Gastroesophageal sphincter (tissue), 4 donors: ENCODE results near the gene SENP3. TPM values are rescaled to one million over a fixed set of nuclear protein-coding genes. Genes with fewer than 3 reads are reported as not detected.

Source experiments
- ATAC-seq: fragments of 150-250 bp; one replicate; pipeline ENCODE4 v1.9.1; 2016; ENCODE audit warnings: mild to moderate bottlenecking, moderate library complexity
- H3K27ac ChIP-seq, 4 donors: fragments of 200-600 bp; sonication (generic) in 3 of 4; 1 replicate in 3 of 4; 2 replicates in 1 of 4; pipeline ENCODE4 v1.5.1; 2016 to 2019
- H3K27me3 ChIP-seq: fragments of 200-600 bp; sonication (generic); one replicate; pipeline ENCODE4 v1.5.1; 2019
- H3K36me3 ChIP-seq, 2 donors: fragments of 200-600 bp; sonication (generic); one replicate each; pipeline ENCODE4 v1.5.1; 2019; ENCODE audit warnings: control low read depth in 1 of 2
- H3K4me1 ChIP-seq, 3 donors: fragments of 200-600 bp; sonication (generic); 1 replicate in 2 of 3; 2 replicates in 1 of 3; pipeline ENCODE4 v1.5.1; 2016 to 2019; ENCODE audit warnings: control low read depth in 2 of 3
- H3K4me3 ChIP-seq, 2 donors: fragments of 200-600 bp; sonication (generic); one replicate each; pipeline ENCODE4 v1.5.1; 2019; ENCODE audit warnings: mild to moderate bottlenecking in 1 of 2, moderate library complexity in 1 of 2
- H3K9me3 ChIP-seq, 3 donors: fragments of 200-600 bp; sonication (generic); one replicate each; pipeline ENCODE4 v1.5.1; 2017 to 2019; ENCODE audit warnings: control low read depth in 2 of 3
- EP300 ChIP-seq: sonication (generic); formaldehyde crosslinking; IDR thresholded peaks from one replicate; pipeline ENCODE4 v1.6.1; 2017; ENCODE audit warnings: antibody characterized with exemption, mild to moderate bottlenecking
- POLR2A ChIP-seq, 2 donors: fragments of 450-650 bp; IDR thresholded peaks; one replicate each; pipeline ENCODE4 v1.6.1; 2017; ENCODE audit warnings: antibody characterized with exemption in 2 of 2, mild to moderate bottlenecking in 2 of 2, moderate library complexity in 1 of 2
- POLR2AphosphoS5 ChIP-seq: sonication (generic); formaldehyde crosslinking; IDR thresholded peaks from one replicate; pipeline ENCODE4 v1.6.1; 2017; ENCODE audit warnings: antibody characterized with exemption
- WGBS, 2 donors: methylation state at CpG; one replicate each; pipeline ENCODE4 v1.1.5; 2018; ENCODE audit warnings: low coverage in 1 of 2; 5-methylcytosine and 5-hydroxymethylcytosine counted together
- total RNA-seq, 4 donors: library from RNA; depleted of rRNA; stranded (reverse); fragments of >200 nt; gene quantifications; one replicate each; pipeline ENCODE4 v1.1.0, GENCODE V29; 2016
- TF ChIP-seq, protein P1 (sequence below), 4 experiments: fragments of 200-600 bp in 2 of 4; fragments of 450-650 bp in 2 of 4; sonication (generic) in 1 of 4; IDR thresholded peaks; one replicate each; pipeline ENCODE4 v1.5.1; 2017 to 2019; ENCODE audit warnings: antibody characterized with exemption in 4 of 4, mild to moderate bottlenecking in 2 of 4, moderate library complexity in 2 of 4

The SENP3 gene
- total RNA-seq, 4 donors from 2014 or later = 68.3 to 94.7 (median 79.6) TPM

GRCh38 chr17:7549401-7550055 lies 12.2 kb upstream of the SENP3 start:
- ATAC-seq = peak; percentile 48
- H3K36me3 ChIP-seq = peaks cover 0 to 32% of the 10 kb centered on the region in 2 donors
- 22% methylated on average over 3 of the region's 20 CpGs; no CpG with 5 or more reads in 1 of the 2 donors for WGBS, 2 donors
- H3K27ac ChIP-seq = peak overlapping the region; percentile 55 to 94 (median 94)
- no peaks in the 10 kb centered on the region for H3K27me3 ChIP-seq
- H3K4me3 ChIP-seq = peak overlapping the region; percentile 62 to 77
- H3K9me3 ChIP-seq = no peaks in the 10 kb centered on the region
- TF ChIP-seq, protein P1, sequence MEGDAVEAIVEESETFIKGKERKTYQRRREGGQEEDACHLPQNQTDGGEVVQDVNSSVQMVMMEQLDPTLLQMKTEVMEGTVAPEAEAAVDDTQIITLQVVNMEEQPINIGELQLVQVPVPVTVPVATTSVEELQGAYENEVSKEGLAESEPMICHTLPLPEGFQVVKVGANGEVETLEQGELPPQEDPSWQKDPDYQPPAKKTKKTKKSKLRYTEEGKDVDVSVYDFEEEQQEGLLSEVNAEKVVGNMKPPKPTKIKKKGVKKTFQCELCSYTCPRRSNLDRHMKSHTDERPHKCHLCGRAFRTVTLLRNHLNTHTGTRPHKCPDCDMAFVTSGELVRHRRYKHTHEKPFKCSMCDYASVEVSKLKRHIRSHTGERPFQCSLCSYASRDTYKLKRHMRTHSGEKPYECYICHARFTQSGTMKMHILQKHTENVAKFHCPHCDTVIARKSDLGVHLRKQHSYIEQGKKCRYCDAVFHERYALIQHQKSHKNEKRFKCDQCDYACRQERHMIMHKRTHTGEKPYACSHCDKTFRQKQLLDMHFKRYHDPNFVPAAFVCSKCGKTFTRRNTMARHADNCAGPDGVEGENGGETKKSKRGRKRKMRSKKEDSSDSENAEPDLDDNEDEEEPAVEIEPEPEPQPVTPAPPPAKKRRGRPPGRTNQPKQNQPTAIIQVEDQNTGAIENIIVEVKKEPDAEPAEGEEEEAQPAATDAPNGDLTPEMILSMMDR (IDR thresholded peaks at IDR 0.05) = no peak
- no peak for TF ChIP-seq POLR2A (IDR thresholded peaks at IDR 0.05)
- TF ChIP-seq POLR2AphosphoS5 = peak; percentile 14
- no peak for TF ChIP-seq EP300
- peaks cover 0 to 29% (median 14%) of the 10 kb centered on the region in 3 donors for H3K4me1 ChIP-seq

GRCh38 chr17:7550344-7550743 lies 11.4 kb upstream of the SENP3 start:
- TF ChIP-seq, protein P1 (IDR thresholded peaks at IDR 0.05) = no peak
- no peak for TF ChIP-seq POLR2A (IDR thresholded peaks at IDR 0.05)
- no peak for TF ChIP-seq POLR2AphosphoS5
- no peak for TF ChIP-seq EP300
- peak overlapping the region in 1 of 2 donors; percentile 77 for H3K4me3 ChIP-seq
- H3K36me3 ChIP-seq = peaks cover 0 to 32% of the 10 kb centered on the region in 2 donors
- H3K9me3 ChIP-seq = no peaks in the 10 kb centered on the region
- H3K27ac ChIP-seq = peak overlapping the region in 3 of 4 donors; percentile 94
- no peak for ATAC-seq
- no peaks in the 10 kb centered on the region for H3K27me3 ChIP-seq
- H3K4me1 ChIP-seq = peaks cover 0 to 29% (median 14%) of the 10 kb centered on the region in 3 donors
- no CpG with 5 or more reads among the region's 6 CpGs for WGBS, 2 donors

GRCh38 chr17:7551396-7551795 lies 10.3 kb upstream of the SENP3 start:
- 71 to 82% methylated on average over 2 to 3 of the region's 4 CpGs for WGBS, 2 donors
- Histone ChIP-seq H3K9me3 (no peaks in the 10 kb centered on the region), H3K27ac (peak overlapping the region in 2 of 4 donors; percentile 94)

DNA sequence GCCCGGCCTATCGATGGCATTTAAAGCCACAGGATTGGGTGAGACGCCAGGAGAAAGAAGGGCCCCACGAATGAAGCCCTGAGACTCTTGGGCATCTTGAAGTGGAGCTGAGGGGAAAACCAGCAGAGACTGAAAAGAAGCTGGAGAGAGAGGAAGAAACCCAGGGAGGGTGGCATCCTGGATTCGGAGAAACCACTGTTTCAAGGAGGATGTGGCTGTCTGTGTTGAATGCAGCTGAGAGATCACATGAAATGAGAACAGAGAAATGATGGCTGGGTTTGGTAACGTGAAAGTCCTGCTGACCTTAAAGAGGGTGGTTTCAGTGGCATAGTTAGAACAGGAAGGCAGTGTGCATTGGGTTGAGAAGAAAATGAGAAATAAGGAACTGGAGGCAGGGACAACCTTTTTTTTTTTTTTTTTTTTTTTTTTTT lies 9.1 kb upstream of the SENP3 start:
- Histone ChIP-seq H3K9me3 (no peaks in the 10 kb centered on the region), H3K27ac (peak overlapping the region in 2 of 4 donors; percentile 31 to 43), H3K27me3 (no peaks in the 10 kb centered on the region), H3K4me3 (no peak overlapping the region), H3K4me1 (peaks cover 0 to 41% (median 21%) of the 10 kb centered on the region in 3 donors), H3K36me3 (peaks cover 0 to 39% of the 10 kb centered on the region in 2 donors)
- no peak for ATAC-seq
- no peak for TF ChIP-seq POLR2AphosphoS5
- TF ChIP-seq EP300 = no peak
- TF ChIP-seq, protein P1 (IDR thresholded peaks at IDR 0.05) = no peak
- no peak for TF ChIP-seq POLR2A (IDR thresholded peaks at IDR 0.05)
- 65 to 80% methylated on average over 1 to 3 of the region's 6 CpGs for WGBS, 2 donors

More at GRCh38 chr17:7551396-7551795, 10.3 kb upstream of the SENP3 start:
- no peak for TF ChIP-seq POLR2A (IDR thresholded peaks at IDR 0.05)
- TF ChIP-seq POLR2AphosphoS5 = no peak
- TF ChIP-seq, protein P1 (IDR thresholded peaks at IDR 0.05) = no peak
- no peak for TF ChIP-seq EP300
- Histone ChIP-seq H3K4me1 (peaks cover 0 to 29% (median 14%) of the 10 kb centered on the region in 3 donors), H3K27me3 (no peaks in the 10 kb centered on the region), H3K4me3 (no peak overlapping the region), H3K36me3 (peaks cover 0 to 32% of the 10 kb centered on the region in 2 donors)
- ATAC-seq = no peak

DNA sequence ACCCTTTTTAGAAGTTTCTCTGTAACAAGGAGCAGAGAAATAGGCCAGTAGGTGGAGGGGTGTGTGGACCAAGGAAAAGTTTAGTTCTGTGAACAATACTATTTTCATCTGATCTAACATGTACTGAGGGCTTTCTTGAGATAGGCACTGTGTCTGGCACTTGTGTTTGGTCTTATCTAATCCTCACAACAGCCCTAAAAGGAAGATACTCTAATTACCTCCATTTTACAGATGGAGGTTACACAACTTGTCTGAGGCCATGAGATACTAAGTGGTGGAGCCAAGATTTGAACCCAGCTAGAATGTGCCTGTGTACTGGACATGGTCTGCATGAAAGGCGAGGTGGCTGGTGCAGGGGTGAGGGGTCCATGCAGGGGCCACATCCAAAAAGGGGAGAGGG lies 8.4 kb upstream of the SENP3 start:
- TF ChIP-seq POLR2A (IDR thresholded peaks at IDR 0.05) (no peak), EP300 (no peak), POLR2AphosphoS5 (no peak)
- TF ChIP-seq, protein P1 (IDR thresholded peaks at IDR 0.05) = no peak
- Histone ChIP-seq H3K27me3 (no peaks in the 10 kb centered on the region), H3K36me3 (peaks cover 0 to 39% of the 10 kb centered on the region in 2 donors), H3K27ac (peak overlapping the region in 3 of 4 donors; percentile 32 to 38 (median 33)), H3K4me1 (peaks cover 0 to 41% (median 24%) of the 10 kb centered on the region in 3 donors), H3K4me3 (no peak overlapping the region), H3K9me3 (no peaks in the 10 kb centered on the region)
- WGBS, 2 donors = 100% methylated on average over 1 of the region's 1 CpG; no CpG with 5 or more reads in 1 of the 2 donors
- no peak for ATAC-seq
